NCI-H1048 (cell line): ENCODE results near the gene BEND7.
"Not testable (repeated sequence)": the region's sequence is repeated elsewhere in the genome, so short reads cannot be mapped to it uniquely, and the experiment has no call there.

ENCODE experiments used
- DNase-seq: peaks from one replicate; lab custom pipeline; 2025; lab: John Stamatoyannopoulos, UW

The BEND7 gene

GRCh38 chr10:13481690-13482089 lies 47.1 kb downstream of the BEND7 start:
- no peak for DNase-seq

GRCh38 chr10:13475124-13475523 lies 53.7 kb downstream of the BEND7 start:
- no peak for DNase-seq

- DNase-seq = no peak
Measured at GRCh38 chr10:13473986-13474385, 54.8 kb downstream of the BEND7 start.

GRCh38 chr10:13472359-13472758 lies 56.5 kb downstream of the BEND7 start:
- no peak for DNase-seq

GRCh38 chr10:13470270-13470669 lies 58.5 kb downstream of the BEND7 start:
- no peak for DNase-seq

GRCh38 chr10:13462551-13462950 lies 66.3 kb downstream of the BEND7 start:
- no peak for DNase-seq

GRCh38 chr10:13458687-13459012 lies 70.2 kb downstream of the BEND7 start:
- DNase-seq = no peak

- DNase-seq = no peak
Measured at GRCh38 chr10:13457958-13458686, 70.7 kb downstream of the BEND7 start.

GRCh38 chr10:13453896-13454295 lies 74.9 kb downstream of the BEND7 start:
- DNase-seq = no peak

GRCh38 chr10:13450069-13450468 lies 78.7 kb downstream of the BEND7 start:
- peak; percentile 31 for DNase-seq

- DNase-seq = no peak
Measured at GRCh38 chr10:13449296-13449695, 79.5 kb downstream of the BEND7 start.

GRCh38 chr10:13448216-13448615 lies 80.6 kb downstream of the BEND7 start:
- DNase-seq = no peak

- no peak for DNase-seq
Measured at GRCh38 chr10:13445656-13446400, 83.0 kb downstream of the BEND7 start.

- DNase-seq = no peak
Measured at GRCh38 chr10:13441476-13441875, 87.3 kb downstream of the BEND7 start.

GRCh38 chr10:13440185-13441061 lies 88.4 kb downstream of the BEND7 start:
- DNase-seq = no peak

- DNase-seq = no peak
Measured at GRCh38 chr10:13439313-13440184, 89.3 kb downstream of the BEND7 start.

GRCh38 chr10:13437026-13437555 lies 91.7 kb downstream of the BEND7 start:
- no peak for DNase-seq

- not testable (repeated sequence) for DNase-seq
Measured at GRCh38 chr10:13427943-13428342, 100.9 kb downstream of the BEND7 start.

- DNase-seq = no peak
Measured at GRCh38 chr10:13425397-13425796, 103.4 kb downstream of the BEND7 start.

- DNase-seq = no peak
Measured at GRCh38 chr10:13422800-13423199, 106.0 kb downstream of the BEND7 start.

- no peak for DNase-seq
Measured at GRCh38 chr10:13421382-13421917, 107.4 kb downstream of the BEND7 start.
